GM18502 (cell line): ENCODE data around the gene ENPP3.

ENCODE experiments used
- ATAC-seq: cut with Tn5 transposase; IDR thresholded peaks from one replicate; pipeline ENCODE4 v1.9.1; 2021; ENCODE audit warnings: mild to moderate bottlenecking; ENCODE audit not compliant: unreplicated experiment, poor library complexity

The ENPP3 gene

GRCh38 chr6:131787766-131788712, 150.9 kb downstream of the ENPP3 start:
- no peak for ATAC-seq

GRCh38 chr6:131789219-131789618, 152.1 kb downstream of the ENPP3 start:
- ATAC-seq: no peak

GRCh38 chr6:131791476-131791875, 154.4 kb downstream of the ENPP3 start:
- ATAC-seq: no peak

- no peak for ATAC-seq
Measured at GRCh38 chr6:131792091-131792496, 155.0 kb downstream of the ENPP3 start.

DNA sequence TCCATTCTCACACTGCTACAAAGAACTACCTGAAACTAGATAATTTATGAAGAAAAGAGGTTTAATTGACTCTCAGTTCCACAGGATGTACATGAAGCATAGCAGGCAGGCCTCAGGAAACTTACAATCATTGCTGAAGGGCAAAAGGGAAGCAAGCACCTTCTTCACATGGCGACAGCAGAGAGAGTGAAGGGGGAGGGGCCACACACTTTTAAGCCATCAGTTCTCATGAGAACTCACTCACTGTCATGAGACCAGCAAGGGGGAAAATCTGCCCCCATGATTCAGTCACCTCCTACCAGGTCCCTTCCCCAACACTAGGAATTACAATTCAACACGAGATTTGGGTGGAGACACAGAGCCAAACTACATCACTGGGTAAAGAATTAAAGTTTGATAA, 158.3 kb downstream of the ENPP3 start:
- no peak for ATAC-seq
